AG09319 (cell line): Measurements from ENCODE around the gene CCT7.
"Not testable (repeated sequence)": the region's sequence is repeated elsewhere in the genome, so short reads cannot be mapped to it uniquely, and the experiment has no call there.

Experiments used
- DNase-seq: peaks from one replicate; pipeline ENCODE4 v3.0.0-alpha.2; 2010; ENCODE audit warnings: low read depth; ENCODE audit errors: extremely low read depth
- TF ChIP-seq, protein P1 (sequence below): IDR thresholded peaks from 2 replicates; pipeline ENCODE4 v1.5.1; 2011; ENCODE audit warnings: low read depth, mild to moderate bottlenecking, inconsistent platforms, low read length, moderate library complexity

The CCT7 gene

DNA sequence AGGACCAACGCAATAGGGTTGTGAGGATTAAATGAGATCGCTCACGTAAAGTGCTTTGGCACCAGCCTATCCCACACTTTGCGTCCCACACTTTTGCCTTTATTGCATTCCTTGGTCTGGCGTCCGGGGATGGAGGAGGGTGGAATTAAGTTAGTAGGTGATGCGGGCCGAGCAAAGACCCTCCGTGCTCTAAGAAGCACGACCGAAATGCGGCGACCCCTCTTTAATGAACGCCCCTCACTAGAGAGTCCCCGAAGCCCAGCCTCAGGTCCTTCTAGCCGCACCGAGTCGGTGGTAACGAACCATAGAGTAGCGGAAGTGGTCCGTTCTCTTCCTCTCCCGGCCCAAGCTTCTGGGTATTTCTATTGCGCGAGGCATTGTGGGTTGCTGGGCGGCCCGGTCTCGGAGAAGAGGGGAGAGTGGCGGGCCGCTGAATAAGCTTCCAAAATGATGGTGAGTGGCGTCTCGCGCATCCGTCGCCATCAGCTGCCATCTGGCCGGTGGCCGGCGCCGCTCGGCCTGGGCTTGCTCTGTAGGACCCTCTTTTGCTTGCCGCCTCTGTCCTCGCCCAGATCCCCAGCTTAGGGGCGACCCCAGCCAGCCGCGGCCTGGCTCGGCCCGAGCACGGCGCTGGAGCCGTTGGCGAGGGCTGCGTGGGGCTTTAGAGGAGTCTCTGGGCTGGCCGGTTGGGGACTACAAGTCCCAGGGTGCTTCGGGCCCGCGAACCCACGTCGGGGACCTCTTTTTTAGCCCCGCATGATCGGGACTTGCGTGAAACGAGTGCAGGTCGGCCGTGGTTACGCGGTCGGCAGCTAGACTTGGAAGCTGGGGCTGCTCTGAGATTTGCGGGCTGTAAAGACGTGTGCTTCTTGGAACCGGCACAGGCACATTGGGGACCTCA, at the start of gene CCT7:
CCT7 (plus strand) TSS at position 377 of the 901 bp plus-strand sequence; CDS start at position 448, 71 bp downstream.
- TF ChIP-seq, protein P1, sequence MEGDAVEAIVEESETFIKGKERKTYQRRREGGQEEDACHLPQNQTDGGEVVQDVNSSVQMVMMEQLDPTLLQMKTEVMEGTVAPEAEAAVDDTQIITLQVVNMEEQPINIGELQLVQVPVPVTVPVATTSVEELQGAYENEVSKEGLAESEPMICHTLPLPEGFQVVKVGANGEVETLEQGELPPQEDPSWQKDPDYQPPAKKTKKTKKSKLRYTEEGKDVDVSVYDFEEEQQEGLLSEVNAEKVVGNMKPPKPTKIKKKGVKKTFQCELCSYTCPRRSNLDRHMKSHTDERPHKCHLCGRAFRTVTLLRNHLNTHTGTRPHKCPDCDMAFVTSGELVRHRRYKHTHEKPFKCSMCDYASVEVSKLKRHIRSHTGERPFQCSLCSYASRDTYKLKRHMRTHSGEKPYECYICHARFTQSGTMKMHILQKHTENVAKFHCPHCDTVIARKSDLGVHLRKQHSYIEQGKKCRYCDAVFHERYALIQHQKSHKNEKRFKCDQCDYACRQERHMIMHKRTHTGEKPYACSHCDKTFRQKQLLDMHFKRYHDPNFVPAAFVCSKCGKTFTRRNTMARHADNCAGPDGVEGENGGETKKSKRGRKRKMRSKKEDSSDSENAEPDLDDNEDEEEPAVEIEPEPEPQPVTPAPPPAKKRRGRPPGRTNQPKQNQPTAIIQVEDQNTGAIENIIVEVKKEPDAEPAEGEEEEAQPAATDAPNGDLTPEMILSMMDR, result no peak
- peak; percentile 56 for DNase-seq

DNA sequence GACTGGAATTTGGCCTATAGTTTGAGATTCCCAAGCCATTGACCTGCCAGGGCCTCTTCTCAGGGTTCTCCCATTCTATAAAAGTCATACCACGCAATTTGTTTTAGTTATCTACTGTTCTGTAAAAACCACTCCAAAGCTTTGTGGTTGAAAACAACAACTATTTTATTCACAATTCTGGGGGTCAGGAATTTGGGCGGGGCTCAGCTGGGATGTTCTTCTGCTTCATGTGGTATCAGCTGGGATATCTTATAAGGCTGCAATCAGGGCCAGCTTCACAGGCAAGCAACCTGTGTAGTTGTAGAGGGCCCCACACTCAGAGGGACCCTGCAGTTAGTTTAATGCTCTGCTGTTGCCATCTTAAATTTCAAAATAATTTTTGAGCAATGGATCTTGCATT, 48.1 kb upstream of the CCT7 start:
- no peak for DNase-seq
- TF ChIP-seq, protein P1, result no peak

DNA sequence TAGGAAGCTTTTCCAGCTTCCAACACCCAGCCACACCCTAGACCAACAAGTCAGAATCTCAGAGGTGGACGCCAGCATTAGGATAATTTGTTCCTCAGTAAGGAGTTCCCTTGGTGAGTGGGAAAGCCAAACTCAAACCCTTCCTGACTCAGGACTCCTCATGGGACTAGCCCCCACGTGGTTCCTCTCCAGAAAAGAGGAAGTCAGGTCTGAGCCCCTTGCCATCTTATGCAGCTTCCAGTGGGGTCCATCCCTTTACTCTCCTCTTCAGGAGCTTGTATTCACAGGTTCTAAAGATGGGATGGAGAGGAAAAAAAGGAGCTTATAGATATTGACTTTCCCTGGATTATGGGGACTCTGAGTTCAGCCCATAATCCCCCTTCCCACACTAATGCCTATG, 46.6 kb upstream of the CCT7 start:
- DNase-seq, result no peak

DNA sequence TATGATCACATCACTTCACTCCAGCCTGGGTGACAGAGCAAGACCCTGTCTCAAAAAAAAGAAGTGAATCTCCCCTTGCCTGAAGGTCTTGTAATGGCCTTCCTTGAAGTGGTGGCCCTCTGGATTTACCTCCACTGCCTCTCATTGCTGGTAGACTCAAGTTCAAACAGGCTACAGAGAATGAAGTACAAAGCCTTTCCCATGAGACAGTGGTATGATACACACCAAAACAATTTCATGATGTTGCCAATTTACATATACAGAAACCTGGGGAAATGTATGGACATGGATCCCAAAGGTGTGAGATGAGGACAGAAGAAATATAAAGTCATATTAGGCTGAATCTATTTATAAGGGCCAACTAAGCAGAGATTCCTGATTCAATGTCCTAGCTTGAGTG, 36.5 kb upstream of the CCT7 start:
- DNase-seq, result no peak
- TF ChIP-seq, protein P1, result no peak

More for the DNA sequence above, 46.6 kb upstream of the CCT7 start:
- TF ChIP-seq, protein P1, result no peak

DNA sequence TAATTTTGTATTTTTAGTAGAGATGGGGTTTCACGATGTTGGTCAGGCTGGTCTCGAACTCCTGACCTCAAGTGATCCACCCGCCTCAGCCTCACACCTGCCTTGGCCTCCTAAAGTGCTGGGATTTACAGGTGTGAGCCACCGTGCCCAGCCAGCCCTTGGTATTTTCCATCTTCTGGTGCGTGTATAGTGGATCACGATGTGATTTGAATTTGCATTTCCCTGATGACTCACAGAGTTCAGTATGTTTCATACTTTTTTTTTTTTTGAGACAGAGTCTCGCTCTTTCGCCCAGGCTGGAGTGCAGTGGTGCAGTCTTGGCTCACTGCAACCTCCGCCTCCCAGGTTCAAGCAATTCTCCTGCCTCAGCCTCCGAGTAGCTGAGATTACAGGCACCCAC, 33.8 kb upstream of the CCT7 start:
- DNase-seq, result not testable (repeated sequence)

DNA sequence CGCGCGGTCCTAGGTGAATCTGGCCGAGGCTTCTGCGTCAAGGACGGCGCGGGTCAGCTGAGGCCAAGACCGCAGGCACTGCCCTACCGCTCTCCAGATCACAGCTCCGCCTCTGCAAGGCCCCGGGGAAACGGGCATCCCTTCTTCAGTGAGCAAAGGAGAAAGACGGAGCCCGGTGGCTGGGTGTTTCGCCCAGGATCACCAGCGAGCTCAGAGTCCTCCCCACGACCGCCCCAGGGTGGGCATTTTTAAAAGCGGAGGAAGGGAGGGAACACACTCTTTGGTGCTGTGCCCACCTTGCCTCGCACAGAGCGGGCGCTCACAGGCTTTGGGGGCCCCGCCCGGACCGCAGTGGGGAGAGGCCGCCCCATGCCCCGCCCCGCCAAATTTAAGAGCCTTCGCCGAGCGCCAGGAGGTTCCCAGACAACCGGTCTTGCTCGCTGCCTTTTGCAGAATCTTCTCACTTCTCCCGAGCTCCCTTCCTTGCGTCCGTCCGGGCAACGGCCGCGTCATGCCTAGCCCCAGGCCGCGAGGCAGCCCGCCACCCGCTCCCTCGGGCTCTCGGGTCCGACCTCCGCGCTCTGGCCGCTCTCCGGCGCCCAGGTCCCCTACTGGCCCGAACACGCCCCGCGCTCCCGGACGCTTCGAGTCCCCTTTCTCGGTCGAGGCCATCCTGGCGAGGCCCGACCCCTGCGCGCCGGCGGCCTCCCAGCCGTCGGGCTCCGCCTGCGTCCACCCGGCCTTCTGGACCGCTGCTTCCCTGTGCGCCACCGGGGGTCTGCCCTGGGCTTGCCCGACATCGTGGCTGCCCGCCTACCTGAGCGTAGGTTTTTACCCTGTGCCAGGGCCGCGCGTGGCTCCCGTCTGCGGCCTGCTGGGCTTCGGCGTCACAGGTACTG, 31.7 kb upstream of the CCT7 start, which contains the start of gene NOTO:
NOTO (plus strand) TSS at position 419 of the 899 bp plus-strand sequence; CDS start at position 512, 93 bp downstream.
- TF ChIP-seq, protein P1, result no peak
- no peak for DNase-seq

DNA sequence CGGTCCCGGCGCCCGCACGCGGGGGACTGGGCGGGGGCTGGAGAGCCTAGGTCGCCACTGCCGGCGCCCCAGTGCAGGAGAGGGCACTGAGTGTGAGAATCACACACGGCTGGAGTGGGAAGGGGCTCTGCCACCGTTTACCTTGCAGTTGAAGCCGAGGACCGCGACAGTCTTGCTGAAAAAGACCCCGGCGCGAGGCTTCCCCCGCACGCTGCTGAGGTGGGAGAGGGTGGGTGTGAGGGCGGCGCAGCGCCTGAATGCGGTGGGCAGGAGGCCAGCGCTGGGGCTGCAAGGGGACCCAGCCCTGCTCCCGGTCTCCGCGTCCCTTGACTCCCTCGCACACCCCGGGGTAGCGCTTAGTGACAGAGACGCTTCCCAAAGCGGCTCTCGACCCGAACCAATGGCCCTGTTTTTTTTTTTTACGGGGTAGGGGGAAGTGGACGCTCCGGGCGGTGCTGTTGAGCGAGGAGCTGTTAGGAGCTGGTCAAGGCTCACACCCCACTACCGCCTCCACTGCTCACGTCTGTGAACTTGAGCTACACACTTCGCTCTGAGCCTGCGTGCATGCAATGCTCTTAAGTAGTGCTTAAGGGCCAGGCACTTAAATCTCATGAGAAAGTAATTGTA, 30.9 kb upstream of the CCT7 start:
- DNase-seq, result no peak
- TF ChIP-seq, protein P1, result no peak
